ENCODE results near the gene ANKRD39. TPM values are rescaled to one million over a fixed set of nuclear protein-coding genes. Genes with fewer than 3 reads are reported as not detected.

The ANKRD39 gene
- total and polyA plus RNA-seq, 10 of the 15 experiments (the other 5 are each of a cell fraction or from before 2014, with no cell fraction given), result 7.4 to 36.2 (median 23.7) TPM

DNA sequence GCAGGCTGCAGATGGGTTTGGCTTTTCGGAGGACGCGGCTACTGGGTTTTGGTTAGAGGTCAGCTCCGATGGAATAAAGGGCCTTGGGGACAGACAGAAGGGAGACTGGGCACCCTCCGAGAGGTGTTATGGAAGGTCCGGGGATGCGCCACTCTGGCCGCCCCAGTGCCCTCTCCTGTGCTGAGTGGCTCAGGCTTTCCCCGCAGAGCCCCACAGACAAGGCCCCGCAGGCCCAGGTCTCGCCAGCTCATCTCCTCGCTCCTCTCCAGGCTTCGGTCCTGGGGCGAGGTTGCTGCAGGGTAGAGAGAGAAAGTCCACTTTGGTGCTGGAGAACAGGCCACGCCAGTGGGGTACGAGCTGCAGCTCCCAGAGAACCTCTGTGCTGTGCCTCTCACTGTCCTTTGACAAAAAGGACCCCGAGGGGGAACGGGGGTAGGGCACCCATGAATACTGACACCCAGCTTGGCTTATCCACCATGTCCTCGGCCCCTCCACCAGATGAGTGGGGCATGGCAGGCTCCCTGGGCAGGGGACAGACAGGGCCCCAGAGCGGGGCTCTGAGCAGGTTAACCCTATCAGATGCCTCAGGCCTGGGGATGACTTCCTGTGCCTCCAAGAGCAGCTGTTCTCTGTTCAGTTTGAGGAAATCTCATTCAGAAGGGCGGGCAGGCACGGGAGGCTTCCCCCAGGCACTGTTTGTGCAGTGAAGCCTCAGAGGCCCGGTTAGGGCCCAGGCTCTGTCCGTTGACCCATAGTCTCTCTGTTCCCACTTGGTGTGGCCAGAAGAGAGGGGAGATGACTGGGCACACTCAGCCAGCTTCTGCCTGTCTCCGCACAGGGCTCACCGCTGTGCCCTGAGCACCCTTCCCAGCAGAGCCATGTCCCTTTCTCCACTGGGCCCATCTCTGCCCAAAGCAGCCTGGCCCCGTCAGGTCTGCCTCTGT, 57.5 kb downstream of the ANKRD39 start:
- WGBS (ENCODE audit: insufficient coverage, insufficient replicate concordance, low lambda C conversion rate, missing lambda C conversion rate), result 83% methylated on average over 27 of the region's 27 CpGs
- Histone ChIP-seq H2AFZ (ENCODE audit: control insufficient read depth, low read depth, low read length) (peak overlapping the region; percentile 72), H3K4me1 (ENCODE audit: control insufficient read depth, insufficient read depth, low read length) (peaks cover 18% of the 10 kb centered on the region), H3K4me2 (ENCODE audit: control insufficient read depth, insufficient read depth) (peak overlapping the region; percentile 20; the same call in 1 of the 2 replicates), H3K79me2 (ENCODE audit: control insufficient read depth, insufficient read depth, low read length) (no peaks in the 10 kb centered on the region), H3K36me3 (ENCODE audit: control insufficient read depth in 2 of 2, insufficient read depth in 2 of 2, low read length in 1 of 2) (peaks cover 20 to 23% of the 10 kb centered on the region in 2 experiments), H3K27me3 (replicated peaks in 1 of 2; ENCODE audit: control insufficient read depth in 2 of 2, insufficient read depth in 2 of 2, low read length in 1 of 2) (no peaks in the 10 kb centered on the region), H3K9me3 (replicated peaks; ENCODE audit: control insufficient read depth, insufficient read depth, low read length) (no peaks in the 10 kb centered on the region), H3K27ac (ENCODE audit: control insufficient read depth, insufficient read depth) (no peak overlapping the region), H3K4me3 (no peak overlapping the region), H4K20me1 (ENCODE audit: control insufficient read depth, insufficient read depth) (no peaks in the 10 kb centered on the region), H3K9ac (ENCODE audit: control insufficient read depth, insufficient read depth, low read length) (no peak overlapping the region)
- SMC1A ChIA-PET (ENCODE audit: uncharacterized antibody, unreplicated experiment), result interaction anchor here (0.8 to 2.4 kb wide), 8 partner anchors 10 to 312 kb away, joined by 3 to 16 read pairs (median 4); partner anchors contain the start of genes ANKRD36 and CNNM4
- FAIRE-seq (no peak), DNase-seq (ENCODE audit: low read depth, low spot score) (no peak), ATAC-seq (peak; percentile 59)
- POLR2A ChIA-PET, result no interaction called here
- CTCF ChIA-PET, result interaction anchor here (0.7 to 2.1 kb wide), 20 partner anchors 10 to 198 kb away, joined by 3 to 42 read pairs (median 3); partner anchors contain the start of gene CNNM4
- RAD21 ChIA-PET (ENCODE audit: unreplicated experiment), result interaction anchor here (0.8 to 2.1 kb wide), 9 partner anchors 16 to 534 kb away, joined by 3 to 15 read pairs (median 3); partner anchors contain the start of gene CNNM4
- TF ChIP-seq RUNX3 (IDR thresholded peaks at IDR 0.05; ENCODE audit: low read length) (no peak), TCF12 (IDR thresholded peaks at IDR 0.05; ENCODE audit: low read depth, low read length) (no peak), SMAD1 (IDR thresholded peaks at IDR 0.05; ENCODE audit: low read depth, partially characterized antibody) (no peak), POLR2A (IDR thresholded peaks at IDR 0.05; ENCODE audit: low read depth, low read length) (peak; percentile 1; the same call in 1 of the 2 replicates), ZNF24 (IDR thresholded peaks at IDR 0.05) (no peak)
- no TSS peak for BruUV-seq (replicated peaks)
- intact Hi-C loops (cut with micrococcal nuclease; ENCODE audit: unreplicated experiment) (loop anchor here (2.0 to 5.0 kb wide), 2 partner anchors 36 to 163 kb away; partner anchors contain the start of gene KANSL3), in situ Hi-C loops (cut with MboI) (no loop called here)

DNA sequence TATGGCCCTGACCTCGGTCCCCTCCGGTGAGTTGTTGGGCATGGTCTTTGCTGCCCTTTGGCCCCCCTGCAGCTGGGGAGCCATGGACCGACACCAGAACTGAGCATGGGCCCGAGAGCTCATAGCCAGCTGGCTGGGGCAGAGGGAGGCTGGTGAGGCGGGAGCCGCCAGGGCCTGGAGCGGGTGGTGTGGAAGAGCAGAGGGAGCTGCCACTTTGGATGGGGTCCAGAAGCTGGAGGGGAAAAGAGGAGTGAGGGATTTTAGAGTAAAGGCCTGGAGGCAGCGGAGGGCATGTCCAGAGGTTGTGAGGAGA, 58.2 kb downstream of the ANKRD39 start:
- no peak for DNase-seq (ENCODE audit: low read depth, low spot score)
- H3K4me2 ChIP-seq (ENCODE audit: control insufficient read depth, insufficient read depth), result no peak overlapping the region
- H3K27me3 ChIP-seq (replicated peaks in 1 of 2; ENCODE audit: control insufficient read depth in 2 of 2, insufficient read depth in 2 of 2, low read length in 1 of 2), result no peaks in the 10 kb centered on the region
- FAIRE-seq, result no peak
- ChIA-PET POLR2A (no interaction called here), RAD21 (ENCODE audit: unreplicated experiment) (interaction anchor here (1.9 to 2.1 kb wide), 2 partner anchors 32 to 38 kb away, joined by 6 to 15 read pairs; partner anchors contain the start of gene CNNM4), SMC1A (ENCODE audit: uncharacterized antibody, unreplicated experiment) (interaction anchor here (0.9 to 2.4 kb wide), 4 partner anchors 25 to 313 kb away, joined by 3 to 16 read pairs (median 4); partner anchors contain the start of genes ANKRD36 and CNNM4), CTCF (interaction anchor here (0.7 to 2.6 kb wide), 8 partner anchors 21 to 289 kb away, joined by 3 to 42 read pairs (median 4); partner anchors contain the start of gene CNNM4)
- intact Hi-C loops (cut with micrococcal nuclease; ENCODE audit: unreplicated experiment), result no loop called here
- BruUV-seq (replicated peaks), result no TSS peak
- no peak overlapping the region for H3K27ac ChIP-seq (ENCODE audit: control insufficient read depth, insufficient read depth)
- ATAC-seq, result no peak
- no peak overlapping the region for H3K4me3 ChIP-seq
- H2AFZ ChIP-seq (ENCODE audit: control insufficient read depth, low read depth, low read length), result no peak overlapping the region
- 95% methylated on average over 8 of the region's 8 CpGs for WGBS (ENCODE audit: insufficient coverage, insufficient replicate concordance, low lambda C conversion rate, missing lambda C conversion rate)
- TF ChIP-seq WRNIP1 (IDR thresholded peaks at IDR 0.05; ENCODE audit: borderline replicate concordance, low read depth, low read length) (no peak), CBX5 (IDR thresholded peaks at IDR 0.05; ENCODE audit: low read depth) (no peak), PAX8 (IDR thresholded peaks at IDR 0.05) (no peak), BRCA1 (IDR thresholded peaks at IDR 0.05; ENCODE audit: low read depth, low read length) (no peak), NR2F1 (conservative IDR thresholded peaks at IDR 0.05) (no peak), ZNF207 (IDR thresholded peaks at IDR 0.05; ENCODE audit: borderline replicate concordance) (no peak), BCL11A (IDR thresholded peaks at IDR 0.05; ENCODE audit: low read depth, low read length) (no peak)
- peaks cover 20 to 23% of the 10 kb centered on the region in 2 experiments for H3K36me3 ChIP-seq (ENCODE audit: control insufficient read depth in 2 of 2, insufficient read depth in 2 of 2, low read length in 1 of 2)
- no peak overlapping the region for H3K9ac ChIP-seq (ENCODE audit: control insufficient read depth, insufficient read depth, low read length)
- in situ Hi-C loops (cut with MboI), result no loop called here
- H3K9me3 ChIP-seq (replicated peaks; ENCODE audit: control insufficient read depth, insufficient read depth, low read length), result no peaks in the 10 kb centered on the region
- no peaks in the 10 kb centered on the region; the same call in 1 of the 2 replicates for H3K79me2 ChIP-seq (ENCODE audit: control insufficient read depth, insufficient read depth, low read length)
- H3K4me1 ChIP-seq (ENCODE audit: control insufficient read depth, insufficient read depth, low read length), result peaks cover 18% of the 10 kb centered on the region
- no peaks in the 10 kb centered on the region for H4K20me1 ChIP-seq (ENCODE audit: control insufficient read depth, insufficient read depth)

All from GM12878 (cell line).